C4-2B (cell line): ENCODE measurements around the gene USP31.

Experiments
- CTCF ChIP-seq: fragments of 450-650 bp; conservative IDR thresholded peaks from 2 replicates; pipeline ENCODE4 v1.5.1; 2017; ENCODE audit warnings: mild to moderate bottlenecking
- ZFX ChIP-seq: fragments of 450-650 bp; IDR thresholded peaks from 2 replicates; pipeline ENCODE4 v1.6.1; 2017

- TF ChIP-seq CTCF: no peak
- TF ChIP-seq ZFX: no peak
Observed at GRCh38 chr16:23110257-23110899, 38.9 kb downstream of the USP31 start.
